HG02973 (cell line): ENCODE data around the gene EBF4.
"Not testable (repeated sequence)": the region's sequence is repeated elsewhere in the genome, so short reads cannot be mapped to it uniquely, and the experiment has no call there.

Experiments used
- ATAC-seq: cut with Tn5 transposase; IDR thresholded peaks from one replicate; pipeline ENCODE4 v1.9.1; 2021; ENCODE audit warnings: moderate library complexity; ENCODE audit not compliant: unreplicated experiment

The EBF4 gene

DNA sequence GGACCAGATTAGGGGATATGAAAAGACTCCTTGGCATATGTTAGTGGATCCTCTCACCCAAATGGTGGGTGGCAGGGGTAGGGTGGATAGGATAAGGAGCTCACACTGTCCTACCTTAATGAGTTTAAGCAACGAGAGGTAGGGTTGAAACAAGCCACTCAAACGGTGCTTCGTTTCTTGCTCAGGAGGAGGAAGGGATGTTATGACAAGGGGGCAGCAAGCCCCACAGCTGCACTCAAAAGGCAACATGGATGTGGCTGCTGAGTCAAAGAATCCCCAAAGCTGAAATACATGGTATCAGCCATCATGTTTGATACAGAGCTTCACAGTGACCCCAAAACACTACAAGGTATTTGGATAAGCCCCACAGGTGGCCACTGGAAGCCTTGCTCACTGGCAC is 20.1 kb upstream of the EBF4 start:
- ATAC-seq: no peak

DNA sequence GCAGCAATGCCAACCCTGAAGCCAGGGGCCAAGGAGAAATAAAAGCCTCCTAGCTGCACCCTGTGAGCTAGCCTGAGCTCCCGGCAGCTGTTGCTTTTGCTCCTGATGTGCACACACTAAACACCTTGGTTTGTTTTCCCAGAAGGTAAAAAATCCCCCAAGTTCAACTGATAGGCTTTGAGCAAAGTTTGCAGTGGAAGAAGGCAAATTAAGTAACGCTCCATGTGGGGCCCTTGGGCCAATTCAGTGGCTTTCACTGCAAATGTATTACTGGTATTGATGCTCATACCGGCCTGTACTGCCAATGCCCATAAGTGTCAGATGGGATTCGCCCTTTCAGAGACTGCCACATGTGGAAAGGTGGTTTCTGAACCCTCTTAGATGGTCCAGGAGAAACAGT is 19.1 kb upstream of the EBF4 start:
- no peak for ATAC-seq

DNA sequence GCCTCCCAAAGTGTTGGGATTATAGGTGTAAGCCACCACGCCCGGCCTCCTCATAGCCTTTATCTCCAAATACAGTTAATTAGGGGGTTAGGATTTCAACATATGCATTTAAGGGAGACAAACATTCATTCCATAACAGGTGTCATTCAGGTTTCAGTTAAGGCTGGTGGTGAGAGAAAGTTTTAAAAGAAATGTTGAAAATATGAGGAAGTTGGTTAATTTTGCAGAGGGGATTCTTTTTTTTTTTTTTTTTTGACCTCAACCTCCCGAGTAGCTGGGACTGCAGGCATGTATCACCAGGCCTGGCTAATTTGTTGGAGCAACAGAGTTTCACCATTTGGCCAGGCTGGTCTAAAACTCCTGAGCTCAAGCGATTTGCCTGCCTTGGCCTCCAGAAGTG is 12.5 kb upstream of the EBF4 start:
- no peak for ATAC-seq

DNA sequence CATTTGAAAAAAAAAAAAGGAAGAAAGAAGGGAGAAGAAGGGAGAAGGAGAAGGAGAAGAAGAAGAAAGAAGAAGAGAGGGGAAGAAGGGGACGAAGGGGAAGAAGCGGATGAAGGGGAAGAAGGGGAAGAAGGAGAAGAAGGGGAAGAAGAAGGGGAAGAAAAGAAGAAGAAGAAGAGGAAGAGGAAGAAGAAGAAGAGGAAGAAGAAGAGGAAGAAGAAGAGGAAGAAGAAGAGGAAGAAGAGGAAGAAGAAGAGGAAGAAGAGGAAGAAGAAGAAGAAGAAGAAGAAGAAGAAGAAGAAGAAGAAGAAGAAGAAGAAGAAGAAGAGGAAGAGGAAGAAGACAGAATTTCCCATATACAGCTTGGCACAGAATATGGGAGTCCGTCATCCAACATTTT is 10.5 kb upstream of the EBF4 start:
- ATAC-seq: not testable (repeated sequence)

DNA sequence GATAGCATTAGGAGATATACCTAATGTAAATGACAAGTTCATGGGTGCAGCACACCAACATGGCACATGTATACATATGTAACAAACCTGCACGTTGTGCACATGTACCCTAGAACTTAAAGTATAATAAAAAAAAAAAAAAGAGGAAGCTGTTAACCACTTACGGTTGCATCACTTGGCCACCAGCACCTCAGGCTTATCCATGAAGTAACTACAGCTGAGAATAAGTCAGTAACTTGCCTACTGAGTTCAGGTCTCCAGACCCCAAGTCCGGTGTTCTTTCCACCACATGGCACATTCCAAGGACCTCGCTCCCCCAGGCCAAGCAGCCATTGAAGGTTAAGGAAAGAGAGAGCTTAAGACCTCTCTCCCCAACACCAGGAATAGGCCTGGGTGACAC is 7.8 kb upstream of the EBF4 start:
- ATAC-seq: not testable (repeated sequence)

DNA sequence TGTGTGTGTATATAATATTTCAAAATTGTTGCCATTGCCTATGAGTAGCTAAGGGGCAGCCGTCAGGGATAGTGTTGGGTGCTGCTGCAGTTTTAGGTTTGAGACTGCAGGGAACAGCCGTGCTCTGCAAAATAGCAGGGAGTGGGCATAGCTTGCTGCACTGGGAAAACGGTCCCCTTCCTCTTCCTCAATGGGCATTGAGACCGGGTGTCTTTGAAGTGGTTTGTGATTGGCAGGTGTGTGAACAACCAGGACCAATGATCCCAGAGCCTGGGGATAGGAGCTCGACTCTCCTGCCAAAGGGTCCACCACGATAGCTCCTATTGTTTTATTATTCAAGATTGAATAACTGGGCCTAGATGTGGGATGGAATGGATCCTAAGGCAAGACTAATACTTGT is 5.1 kb upstream of the EBF4 start:
- ATAC-seq: no peak

DNA sequence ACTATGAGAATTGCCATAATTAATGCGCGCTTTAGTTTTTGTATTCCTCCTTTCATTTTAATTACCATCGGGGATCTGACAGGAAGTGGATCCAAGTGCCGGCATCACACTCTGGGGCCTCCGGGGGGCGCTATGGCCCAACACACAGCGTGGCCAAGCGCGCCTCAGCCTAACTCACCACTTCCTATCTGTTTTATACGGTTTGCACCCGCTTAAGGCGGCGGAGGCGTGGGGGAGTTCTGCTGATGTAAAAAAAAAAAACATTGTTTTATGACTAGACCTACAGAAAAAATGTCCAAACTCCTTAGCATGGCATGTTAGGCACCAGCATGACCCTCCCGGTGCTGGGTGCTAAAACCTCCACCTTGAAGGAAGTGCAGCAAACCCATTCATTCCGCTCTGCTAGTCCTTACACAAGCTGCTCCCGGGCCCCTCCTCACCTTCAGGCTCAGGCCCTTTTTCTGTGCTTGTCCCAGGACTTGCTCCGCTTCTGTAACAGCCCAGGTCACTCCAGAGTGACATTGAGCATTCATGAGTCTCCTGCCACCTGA is 4.5 kb upstream of the EBF4 start:
- no peak for ATAC-seq

DNA sequence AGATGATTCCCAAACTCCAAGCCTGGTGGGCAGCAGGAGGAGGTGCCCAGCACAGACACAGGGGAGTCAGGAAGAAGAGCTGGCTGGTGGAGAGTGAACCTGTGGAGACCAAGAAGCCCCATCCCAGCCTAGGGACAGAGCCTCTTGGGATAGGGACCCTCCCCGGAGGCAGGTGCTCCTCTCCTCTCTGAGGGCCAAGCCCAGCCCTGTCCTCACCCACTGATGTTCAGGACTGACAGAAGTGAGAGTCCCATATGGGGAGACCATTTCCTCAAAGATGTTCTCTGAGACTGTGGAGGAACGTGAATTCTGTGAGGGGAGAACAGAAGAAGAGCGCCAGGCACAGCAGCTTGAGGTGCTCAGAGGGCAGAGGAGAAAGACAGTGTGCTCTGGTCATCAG is 2.4 kb upstream of the EBF4 start:
- no peak for ATAC-seq

DNA sequence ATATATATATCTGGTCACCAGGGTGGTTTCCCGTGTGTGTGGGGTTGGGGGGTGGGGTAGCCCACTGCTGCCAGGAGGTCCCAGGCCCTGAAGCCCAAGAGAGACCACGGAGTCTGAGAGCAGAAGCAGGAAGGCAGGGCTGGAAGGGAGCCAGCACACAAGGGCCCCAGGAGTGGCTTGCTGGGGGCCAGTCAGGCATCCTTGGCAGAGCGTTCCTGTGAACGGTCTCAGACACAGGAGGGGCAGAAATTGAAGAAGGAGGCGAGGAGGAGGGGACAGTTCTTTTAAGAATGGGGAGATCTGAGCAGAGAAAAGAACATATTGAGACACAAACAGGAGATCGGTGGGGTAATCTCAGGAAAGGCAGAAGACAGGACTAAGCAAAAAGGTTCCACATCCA is 1.9 kb upstream of the EBF4 start:
- ATAC-seq: no peak

DNA sequence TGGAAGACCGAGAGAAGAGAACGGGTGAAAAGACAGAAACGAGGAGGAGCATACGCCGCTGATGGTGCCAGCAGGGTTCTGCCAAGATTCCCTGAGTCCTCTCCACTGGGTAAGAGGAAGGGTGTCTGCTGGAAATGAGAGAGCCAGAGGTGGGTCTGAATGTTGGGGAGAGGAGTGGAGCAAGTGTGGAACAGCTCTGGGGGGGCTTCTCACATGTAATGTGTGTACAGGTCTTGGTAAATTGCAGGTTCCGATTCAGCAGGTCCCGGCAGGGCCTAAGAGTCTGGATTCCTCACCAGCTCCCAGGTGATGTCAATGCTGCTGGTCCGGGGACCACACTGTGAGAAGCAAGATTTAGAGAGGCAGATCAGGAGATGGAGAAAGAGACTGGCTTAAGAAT is 1.5 kb upstream of the EBF4 start:
- no peak for ATAC-seq

DNA sequence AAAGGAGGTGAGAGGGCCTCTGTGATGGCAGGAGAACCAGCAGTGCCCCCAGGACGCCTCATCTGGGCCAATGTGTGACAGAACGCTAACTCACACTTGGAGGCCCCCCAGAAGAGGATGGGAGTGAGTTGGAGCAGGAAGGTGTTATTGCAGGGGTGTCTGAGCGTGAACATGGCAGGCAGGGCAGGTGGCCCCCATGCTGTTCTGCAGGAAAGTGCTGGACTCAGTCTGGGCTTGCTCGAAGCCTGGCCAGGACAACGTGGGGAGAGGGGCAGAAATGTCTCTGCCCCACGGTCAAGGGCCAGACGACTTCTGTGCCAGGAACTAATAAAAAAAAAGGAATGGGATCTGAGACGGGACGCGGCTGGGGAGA is 931 bp upstream of the EBF4 start:
- ATAC-seq: no peak

DNA sequence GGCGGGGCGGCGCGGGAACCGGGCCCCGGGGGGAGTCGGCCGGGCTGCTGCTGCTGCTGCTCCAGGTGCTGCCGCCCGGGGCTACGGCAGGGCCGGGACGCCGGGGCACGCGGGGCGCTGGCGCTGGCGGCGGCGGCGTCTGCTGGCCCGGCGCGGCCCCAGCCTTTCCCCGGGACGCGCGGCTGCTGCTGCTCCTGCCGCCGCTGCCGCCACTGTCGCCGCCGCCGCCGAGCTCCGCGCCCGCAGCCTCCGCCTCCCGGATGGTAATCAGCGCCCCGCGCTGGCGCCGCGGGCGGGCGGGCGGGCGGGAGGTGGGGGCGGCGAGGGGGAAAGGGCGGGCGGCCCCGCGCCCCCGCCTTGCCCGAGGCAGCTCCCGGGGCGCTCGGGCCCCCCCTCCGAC is 306 bp downstream of the EBF4 start:
- no peak for ATAC-seq

DNA sequence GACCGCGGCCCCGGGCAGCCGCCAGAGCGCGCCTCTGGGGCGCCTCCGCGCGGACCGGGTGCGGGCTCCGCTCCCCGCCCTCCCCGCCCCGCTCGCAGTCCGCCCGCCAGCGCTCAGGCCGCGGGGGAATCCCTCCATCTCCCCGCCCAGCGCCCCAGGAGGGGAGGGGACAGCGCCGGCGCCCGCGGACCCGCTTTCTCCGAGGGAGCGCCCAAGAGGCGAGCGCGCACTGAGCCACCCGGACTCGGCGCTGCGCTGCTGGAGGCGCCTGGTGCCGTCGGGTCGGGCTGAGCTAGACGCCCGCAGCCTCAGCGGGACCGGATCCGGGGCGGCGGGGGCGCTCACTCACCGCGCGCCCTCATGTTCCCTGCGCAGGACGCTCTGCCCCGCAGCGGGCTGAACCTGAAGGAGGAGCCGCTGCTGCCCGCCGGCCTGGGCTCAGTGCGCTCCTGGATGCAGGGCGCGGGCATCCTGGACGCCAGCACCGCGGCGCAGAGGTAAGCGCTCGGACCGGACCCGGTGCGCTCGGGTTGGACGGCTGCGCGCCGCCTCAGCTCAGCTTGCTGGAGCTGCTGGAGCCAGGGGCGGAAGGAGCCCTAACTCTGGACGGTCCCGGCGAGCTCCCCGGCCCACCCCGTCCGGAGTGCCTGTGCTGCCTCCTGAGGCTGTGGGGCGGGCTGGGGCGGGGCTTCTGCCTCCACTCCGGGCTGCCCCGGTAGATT is 867 bp downstream of the EBF4 start:
- ATAC-seq: no peak

DNA sequence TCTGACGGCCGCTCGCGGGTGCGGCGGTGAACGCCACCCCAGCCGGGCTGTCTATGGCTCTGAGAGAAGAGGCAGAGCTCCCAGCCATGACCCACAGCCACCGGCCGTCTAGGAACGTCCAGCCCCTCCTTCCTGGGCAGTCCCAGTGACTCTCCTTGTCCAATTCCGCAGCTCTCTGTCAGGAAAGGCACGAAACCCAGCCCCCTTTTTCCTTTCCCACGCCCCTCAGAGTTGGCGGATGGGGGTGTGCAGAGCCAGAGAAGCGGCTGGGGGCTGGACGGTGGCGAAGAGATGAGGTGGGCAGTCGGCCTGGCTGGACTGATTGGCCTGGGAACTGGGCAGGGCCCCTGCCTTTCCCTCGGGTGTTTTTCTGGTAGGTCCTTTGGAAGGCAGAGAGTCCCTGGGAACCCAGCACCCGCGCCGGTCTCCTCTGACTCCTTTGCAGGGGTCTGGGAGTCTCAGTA is 1.5 kb downstream of the EBF4 start:
- no peak for ATAC-seq

DNA sequence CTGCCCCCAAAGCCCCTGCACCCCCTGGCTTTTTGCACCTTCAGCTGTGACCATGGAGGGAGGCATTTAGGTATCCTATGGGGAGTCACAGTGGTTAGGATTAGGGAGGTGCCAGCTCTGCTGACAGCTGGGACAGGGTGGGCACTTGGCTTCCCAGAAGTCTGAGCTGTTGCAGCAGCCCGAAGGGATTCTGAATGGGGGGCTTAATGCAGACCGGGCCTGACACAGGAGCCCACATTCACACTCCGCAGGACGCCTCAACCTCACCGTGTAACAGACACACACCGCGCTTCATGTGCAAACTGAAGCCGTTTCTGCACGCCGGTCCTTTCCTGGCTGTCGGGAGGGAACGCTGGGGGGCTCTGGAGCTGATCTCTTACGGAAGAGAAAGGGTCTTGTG is 1.9 kb downstream of the EBF4 start:
- no peak for ATAC-seq

DNA sequence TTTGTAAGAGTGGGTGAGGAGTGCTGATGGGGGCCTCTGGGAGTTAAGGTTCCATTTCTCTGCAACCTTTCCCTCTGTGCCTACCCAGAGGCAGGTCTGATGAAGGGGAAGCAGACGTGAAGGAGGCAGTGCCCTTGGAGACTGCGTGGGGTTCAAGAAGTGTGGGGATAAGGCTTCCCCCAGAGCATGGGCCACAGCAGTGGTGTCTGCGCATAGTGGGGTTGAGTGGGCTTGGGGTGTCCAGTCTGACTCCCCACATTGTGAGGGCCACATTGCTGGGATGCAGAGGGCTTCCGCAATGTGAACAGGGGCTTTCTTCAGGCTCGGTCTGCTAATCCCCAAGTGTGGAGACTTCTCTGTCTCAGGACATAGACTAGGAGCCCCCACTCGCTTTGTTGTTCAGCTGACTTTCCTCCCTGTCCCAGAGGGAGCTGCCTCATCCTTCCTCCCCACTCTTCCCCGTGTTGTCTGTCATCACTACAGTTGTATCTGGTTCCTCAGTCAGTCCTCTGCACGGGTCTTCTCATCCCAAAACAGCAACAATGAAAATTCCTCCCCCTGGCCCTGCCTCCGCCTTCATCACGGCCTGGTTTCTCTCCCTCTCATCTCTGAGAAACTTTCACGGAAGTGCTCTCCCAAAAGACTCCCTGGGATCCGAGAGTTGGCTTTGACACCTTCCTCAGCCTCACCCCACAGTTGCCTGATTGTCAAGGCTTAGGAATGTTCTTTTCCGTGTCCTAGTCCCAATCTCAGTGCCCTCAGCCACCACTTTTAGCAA is 2.8 kb downstream of the EBF4 start:
- no peak for ATAC-seq

DNA sequence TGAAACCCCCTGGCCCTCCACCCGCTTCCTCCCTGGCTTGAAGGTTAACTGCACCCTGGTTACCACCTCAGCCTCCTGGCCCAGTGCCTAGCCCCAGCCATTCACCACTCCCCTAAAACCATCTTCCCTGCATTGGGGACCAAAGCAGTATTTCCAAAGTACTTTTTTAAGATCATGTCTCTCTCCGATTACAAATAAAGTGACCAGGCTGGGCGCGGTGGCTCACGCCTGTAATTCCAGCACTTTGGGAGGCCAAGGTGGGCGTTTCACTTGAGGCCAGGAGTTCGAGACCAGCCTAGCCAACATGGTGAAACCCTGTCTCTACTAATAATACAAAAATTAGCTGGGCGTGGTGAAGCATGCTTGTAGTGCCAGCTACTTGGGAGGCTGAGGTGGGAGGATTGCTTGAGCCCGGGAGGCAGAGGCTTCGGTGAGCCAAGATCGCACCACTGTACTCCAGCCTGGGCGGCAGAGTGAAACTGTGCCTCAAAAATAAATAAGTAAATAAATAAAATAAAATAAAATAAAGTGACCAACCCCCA is 3.5 kb downstream of the EBF4 start:
- ATAC-seq: not testable (repeated sequence)

DNA sequence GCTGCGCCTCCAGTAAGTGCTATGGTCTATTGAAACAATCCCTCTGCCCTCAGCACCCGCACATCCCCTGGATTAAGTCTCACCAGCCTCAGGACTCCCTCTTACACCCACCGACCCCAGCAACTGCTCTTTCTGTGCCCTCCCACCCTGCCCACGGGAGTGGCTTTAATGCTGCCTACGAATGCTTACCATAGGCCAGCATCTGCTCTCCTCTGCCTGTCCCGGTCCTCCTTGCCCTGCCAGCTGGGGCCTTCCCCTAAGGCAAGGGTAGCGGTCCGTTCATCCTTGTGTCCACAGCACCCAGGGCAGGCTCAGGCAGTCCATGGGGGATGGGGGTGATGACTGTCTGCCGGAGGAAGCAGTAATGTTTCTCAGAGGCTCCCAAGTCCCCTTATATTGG is 4.1 kb downstream of the EBF4 start:
- ATAC-seq: no peak

DNA sequence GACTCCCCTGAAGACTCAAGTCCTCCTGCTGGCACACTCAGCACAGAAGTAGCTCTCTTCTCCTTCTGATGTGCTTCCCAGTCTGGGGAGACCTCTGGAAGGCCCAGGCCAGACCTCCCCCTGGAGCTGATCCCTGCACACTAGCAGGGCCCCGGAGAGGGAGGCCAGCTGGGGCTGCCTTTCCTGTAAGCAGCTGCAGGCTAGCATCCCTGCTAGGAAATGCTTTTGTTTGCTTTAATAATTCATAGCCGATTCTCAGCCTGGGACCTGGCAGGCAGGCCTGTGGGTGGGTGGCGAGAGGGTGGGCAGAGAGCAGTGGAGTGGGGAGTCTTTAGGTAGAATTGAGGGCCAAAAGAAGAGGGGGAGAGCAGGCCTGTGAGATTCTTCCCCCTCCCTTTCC is 5.2 kb downstream of the EBF4 start:
- no peak for ATAC-seq

DNA sequence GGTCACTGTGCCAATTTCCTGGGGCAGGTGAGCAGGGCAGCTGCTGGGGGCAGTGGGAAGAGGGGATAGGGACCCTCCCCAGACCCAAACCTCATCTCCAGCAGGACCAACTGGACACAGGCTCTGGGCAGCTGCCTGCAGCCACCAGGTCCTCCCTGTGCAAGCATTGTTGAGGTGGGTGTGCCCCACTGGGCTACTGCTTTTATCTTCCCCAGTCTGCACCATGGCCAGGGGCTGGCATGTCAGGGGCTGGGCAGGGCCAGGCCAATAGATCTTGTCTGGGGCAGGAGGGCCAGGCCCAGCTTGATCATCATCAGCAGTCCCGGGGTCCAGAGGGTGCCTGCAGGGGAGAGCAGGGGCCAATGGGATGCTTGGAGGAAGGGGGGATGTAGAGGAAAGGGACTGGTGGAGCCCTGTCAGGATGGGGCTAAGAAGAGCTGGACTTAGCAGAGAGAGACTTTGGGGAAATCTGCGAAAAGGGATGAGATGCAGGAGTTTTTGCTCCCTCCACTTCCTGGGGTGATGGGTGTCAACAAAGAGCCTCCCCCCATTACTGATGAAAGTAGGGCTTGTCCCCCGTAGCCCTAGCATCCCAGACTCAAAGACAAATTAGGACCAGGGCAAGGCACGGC is 5.7 kb downstream of the EBF4 start:
- no peak for ATAC-seq

DNA sequence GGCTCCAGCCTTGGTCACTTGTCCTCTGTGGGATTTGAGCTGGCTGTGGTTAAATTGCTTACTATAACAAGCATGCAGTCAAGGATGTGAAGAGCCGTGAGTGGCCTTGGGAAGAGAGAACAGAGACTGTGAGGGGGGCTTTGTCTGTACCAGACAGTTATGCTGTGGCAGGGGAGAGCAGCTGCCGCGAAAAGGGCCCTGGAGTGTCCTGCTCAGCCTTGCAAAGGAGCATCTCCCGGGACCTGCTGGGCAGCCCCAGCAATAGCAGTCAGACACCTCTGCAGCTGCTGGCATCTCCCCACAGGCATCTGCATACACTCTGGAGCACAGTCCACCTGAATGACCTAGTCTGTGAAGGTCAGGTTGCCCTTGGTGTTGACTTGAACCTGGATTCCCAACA is 6.3 kb downstream of the EBF4 start:
- ATAC-seq: no peak
